HCT116 (cell line): ENCODE data around the gene MORF4L1. TPM values are rescaled to one million over a fixed set of nuclear protein-coding genes. Genes with fewer than 3 reads are reported as not detected.
A peak's percentile ranks its signal among the peaks of the same experiment; 100 is the strongest.

Experiments used
- ATAC-seq: fragments of 200-7000 bp; cut with Tn5 transposase; 2 replicates; pipeline ENCODE4 v1.9.1; 2020; ENCODE audit warnings: mild to moderate bottlenecking, moderate library complexity
- BruUV-seq: library from RNA; stranded (reverse); fragments of 400-500 nt; replicated peaks from 2 replicates; lab custom pipeline; 2021; lab: Mats Ljungman, UMichigan
- CTCF ChIA-PET: fragments of 300-600 bp; sonication (Branson Sonifier 250); formaldehyde crosslinking; loops from one replicate; lab custom pipeline; 2021; ENCODE audit warnings: antibody characterized with exemption; lab: Charles Lee
- POLR2A ChIA-PET: fragments of 300-600, 350-600 bp; sonication (Branson Sonifier 250); formaldehyde crosslinking; loops from one replicate; lab custom pipeline; 2021; ENCODE audit warnings: antibody characterized with exemption; lab: Charles Lee
- RAD21 ChIA-PET, 2 experiments: fragments of 300-600 bp; sonication (Branson Sonifier 250); formaldehyde crosslinking; loops; one replicate each; lab custom pipeline; 2023; ENCODE audit warnings: low total read pairs in 2 of 2; ENCODE audit not compliant: uncharacterized antibody in 2 of 2, unreplicated experiment in 2 of 2, low non-redundant PET in 1 of 2; lab: Charles Lee
- DNase-seq: peaks from one replicate; pipeline ENCODE4 v3.0.0-alpha.2; 2010; ENCODE audit warnings: low read depth, low spot score
- H2AFZ ChIP-seq: fragments of 200-600 bp; shearing (Covaris generic), sonication (generic); 2 replicates; pipeline ENCODE4 v1.6.1; 2017; ENCODE audit warnings: low read depth, mixed run types, mixed read lengths, antibody characterized with exemption, low read length; ENCODE audit not compliant: poor library complexity, severe bottlenecking
- H3K27ac ChIP-seq: 2 replicates; pipeline ENCODE4 v1.5.1; 2012; ENCODE audit warnings: low read depth, low read length
- H3K27me3 ChIP-seq: fragments of 200-600 bp; sonication (generic); 2 replicates; pipeline ENCODE4 v1.6.1; 2016; ENCODE audit warnings: mixed run types, low read length, mixed read lengths; ENCODE audit not compliant: insufficient read depth
- H3K36me3 ChIP-seq, 2 experiments: fragments of 200-500 bp in 1 of 2; fragments of 200-600 bp in 1 of 2; sonication (Bioruptor generic) in 1 of 2; sonication (generic) in 1 of 2; 2 replicates each; pipeline versions ENCODE4 v1.5.1 to v1.6.1; 2014 to 2016; ENCODE audit warnings: low read length in 2 of 2, inconsistent platforms in 1 of 2, mixed read lengths in 1 of 2, mixed run types in 1 of 2; ENCODE audit not compliant: insufficient read depth in 2 of 2, control insufficient read depth in 1 of 2
- H3K4me1 ChIP-seq, 2 experiments: fragments of 200-600 bp in 1 of 2; sonication (generic) in 1 of 2; 2 replicates each; pipeline versions ENCODE4 v1.5.1 to v1.6.1; 2012 to 2017; ENCODE audit warnings: low read length in 2 of 2, inconsistent platforms in 1 of 2, mild to moderate bottlenecking in 1 of 2, mixed read lengths in 1 of 2, mixed run types in 1 of 2, moderate library complexity in 1 of 2; ENCODE audit not compliant: insufficient read depth in 2 of 2, control insufficient read depth in 1 of 2
- H3K4me2 ChIP-seq: fragments of 200-600 bp; sonication (generic); 2 replicates; pipeline ENCODE4 v1.6.1; 2017; ENCODE audit warnings: mixed run types, low read length, mixed read lengths
- H3K4me3 ChIP-seq, 2 experiments: fragments of 200-600 bp in 1 of 2; sonication (generic) in 1 of 2; replicated peaks in 1 of 2; 2 replicates each; pipeline ENCODE4 v1.5.1; 2011 to 2016; ENCODE audit warnings: low read length in 2 of 2, control low read depth in 1 of 2, low read depth in 1 of 2, mild to moderate bottlenecking in 1 of 2, mixed read lengths in 1 of 2, mixed run types in 1 of 2
- H3K79me2 ChIP-seq: fragments of 200-600 bp; sonication (generic); 2 replicates; pipeline ENCODE4 v1.6.1; 2017; ENCODE audit warnings: mild to moderate bottlenecking, mixed run types, low read length, moderate library complexity, mixed read lengths; ENCODE audit not compliant: insufficient read depth
- H3K9ac ChIP-seq: fragments of 200-600 bp; sonication (generic); 2 replicates; pipeline ENCODE4 v1.6.1; 2016; ENCODE audit warnings: low read length, mixed read lengths
- H3K9me2 ChIP-seq: fragments of 200-600 bp; sonication (generic), shearing (Covaris generic); 2 replicates; pipeline ENCODE4 v1.6.1; 2017; ENCODE audit warnings: mixed run types, mild to moderate bottlenecking, moderate library complexity; ENCODE audit not compliant: insufficient read depth
- H3K9me3 ChIP-seq, 2 experiments: fragments of 200-500 bp in 1 of 2; fragments of 200-600 bp in 1 of 2; sonication (Bioruptor generic) in 1 of 2; sonication (generic) in 1 of 2; 2 replicates each; pipeline ENCODE4 v1.6.1; 2014 to 2017; ENCODE audit warnings: low read length in 2 of 2, mixed read lengths in 2 of 2, inconsistent platforms in 1 of 2, low read depth in 1 of 2, mild to moderate bottlenecking in 1 of 2, mixed run types in 1 of 2, moderate library complexity in 1 of 2; ENCODE audit not compliant: control insufficient read depth in 1 of 2, insufficient read depth in 1 of 2
- H4K20me1 ChIP-seq: fragments of 200-600 bp; sonication (generic), shearing (Covaris generic); 2 replicates; pipeline ENCODE4 v1.6.1; 2017; ENCODE audit warnings: mixed run types, mild to moderate bottlenecking, moderate library complexity; ENCODE audit not compliant: insufficient read depth
- CEBPB ChIP-seq: IDR thresholded peaks from 2 replicates; pipeline ENCODE4 v1.6.1; 2012; ENCODE audit warnings: low read depth
- EGR1 ChIP-seq: IDR thresholded peaks from 2 replicates; pipeline ENCODE4 v1.6.1; 2012; ENCODE audit warnings: low read depth
- ELF1 ChIP-seq: IDR thresholded peaks from 2 replicates; pipeline ENCODE4 v1.6.1; 2012; ENCODE audit warnings: low read depth, borderline replicate concordance
- RAD21 ChIP-seq: IDR thresholded peaks from 2 replicates; pipeline ENCODE4 v1.6.1; 2012; ENCODE audit warnings: low read depth, mild to moderate bottlenecking
- REST ChIP-seq: IDR thresholded peaks from 2 replicates; pipeline ENCODE4 v1.6.1; 2012; ENCODE audit warnings: low read depth
- SIN3A ChIP-seq: IDR thresholded peaks from 2 replicates; pipeline ENCODE4 v1.6.1; 2012; ENCODE audit warnings: low read depth
- SP1 ChIP-seq: IDR thresholded peaks from 2 replicates; pipeline ENCODE4 v1.6.1; 2012; ENCODE audit warnings: low read depth
- SRF ChIP-seq: IDR thresholded peaks from 2 replicates; pipeline ENCODE4 v1.6.1; 2012; ENCODE audit warnings: low read depth
- TCF7L2 ChIP-seq: IDR thresholded peaks from 2 replicates; pipeline ENCODE4 v1.7.0; 2011; ENCODE audit warnings: borderline replicate concordance, inconsistent platforms; ENCODE audit not compliant: insufficient read depth, insufficient read length; ENCODE audit errors: extremely low read depth
- intact Hi-C: fragments of 100-400 bp; cut with micrococcal nuclease; formaldehyde crosslinking; loops from 2 replicates; pipeline ENCODE4 v1.10.0; 2022
- total RNA-seq: library from RNA; stranded (reverse); gene quantifications from one replicate; pipeline ENCODE4 v1.2.1, GENCODE V29; 2021; ENCODE audit not compliant: unreplicated experiment
- TF ChIP-seq, protein P1 (sequence below): IDR thresholded peaks from 2 replicates; pipeline ENCODE4 v1.6.1; 2011; ENCODE audit warnings: mild to moderate bottlenecking, low read length, moderate library complexity; ENCODE audit not compliant: insufficient replicate concordance; ENCODE audit errors: extremely low read depth

MORF4L1 gene
- total RNA-seq, 1 experiment from 2014 or later: 273 TPM

DNA sequence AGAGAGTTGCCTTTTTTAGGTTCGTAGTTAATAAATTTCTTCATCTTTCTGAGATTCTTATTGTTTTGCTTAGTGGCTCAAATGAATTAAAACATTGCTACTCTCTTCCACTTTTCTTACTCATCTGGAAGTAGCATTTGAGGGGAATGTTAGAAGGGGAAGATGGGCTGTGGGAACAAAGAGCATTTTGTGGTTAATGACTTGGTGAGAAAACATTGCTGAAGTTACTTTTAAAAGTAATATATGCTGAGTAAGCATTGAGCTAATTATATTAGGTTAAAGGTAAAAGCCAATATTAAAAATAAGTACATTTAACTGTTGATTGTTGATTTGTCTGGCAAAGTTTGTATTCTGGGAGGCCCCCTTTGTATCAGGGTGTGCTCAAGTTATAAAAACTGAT is 5.7 kb downstream of the MORF4L1 start:
- ChIA-PET RAD21 (no interaction called here), CTCF (no interaction called here), POLR2A (no interaction called here)
- no peak for DNase-seq
- Histone ChIP-seq H2AFZ (no peak overlapping the region), H3K79me2 (peaks cover 100% of the 10 kb centered on the region), H3K4me2 (no peak overlapping the region), H3K27me3 (no peaks in the 10 kb centered on the region), H3K27ac (no peak overlapping the region), H3K9me3 (no peaks in the 10 kb centered on the region), H3K36me3 (peaks cover 12 to 21% of the 10 kb centered on the region in 2 experiments; a peak in 3 of 4 replicates), H3K9me2 (no peaks in the 10 kb centered on the region), H4K20me1 (peaks cover 67% of the 10 kb centered on the region), H3K4me1 (peaks cover 29 to 55% of the 10 kb centered on the region in 2 experiments), H3K4me3 (no peak overlapping the region), H3K9ac (no peak overlapping the region)
- no peak for ATAC-seq
- intact Hi-C loops: no loop called here
- BruUV-seq: no TSS peak
- no peak for TF ChIP-seq SP1

DNA sequence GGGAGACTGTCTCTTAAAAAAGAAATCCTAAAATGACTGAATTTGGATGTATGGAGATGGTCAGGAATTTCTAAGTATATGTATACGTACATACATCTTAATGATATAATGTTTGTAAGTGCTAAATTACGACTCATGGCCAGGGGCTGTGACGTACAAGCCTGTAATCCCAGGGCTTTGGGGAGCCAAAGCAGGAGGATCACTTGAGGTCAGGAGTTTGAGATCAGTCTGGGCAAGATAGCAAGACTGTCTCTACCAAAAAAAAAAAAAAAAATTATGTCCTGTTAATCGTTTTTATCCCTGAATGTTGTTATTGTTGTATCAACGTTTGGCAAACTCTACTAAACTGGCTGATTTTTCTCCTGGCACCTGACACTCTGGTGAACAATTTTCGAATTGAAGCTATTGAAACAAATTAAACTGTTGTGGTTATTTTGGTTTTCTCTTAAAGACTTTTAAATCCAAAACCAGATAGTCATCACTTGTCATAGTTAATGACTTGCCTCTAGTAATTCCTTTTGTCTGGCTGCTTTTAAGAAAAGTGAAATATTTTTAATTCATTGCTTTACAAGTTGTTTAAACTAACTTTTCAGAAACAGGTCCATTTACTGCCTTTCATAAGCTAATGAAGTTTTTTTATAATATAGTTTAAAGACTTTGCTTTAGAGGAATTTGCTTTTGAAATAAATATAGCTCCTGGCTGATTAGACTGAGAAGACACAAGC is 7.0 kb downstream of the MORF4L1 start:
- ATAC-seq (no peak), DNase-seq (no peak)
- no TSS peak for BruUV-seq
- ChIA-PET CTCF (interaction anchor here (0.7 to 1.2 kb wide), 2 partner anchors 127 to 305 kb away, joined by 3 read pairs; no protein-coding TSS in a partner anchor), POLR2A (interaction anchor here (0.6 kb wide), 1 partner anchor 28 kb away, joined by 3 read pairs; no protein-coding TSS in a partner anchor), RAD21 (no interaction called here)
- peak overlapping the region; percentile 18; the same call in 1 of the 2 replicates for H3K4me2 ChIP-seq
- intact Hi-C loops: no loop called here
- H3K9me2 ChIP-seq: no peaks in the 10 kb centered on the region
- peaks cover 28 to 53% of the 10 kb centered on the region in 2 experiments for H3K4me1 ChIP-seq
- H3K9ac ChIP-seq: no peak overlapping the region
- peaks cover 17 to 21% of the 10 kb centered on the region in 2 experiments for H3K36me3 ChIP-seq
- peaks cover 100% of the 10 kb centered on the region for H3K79me2 ChIP-seq
- H3K27me3 ChIP-seq: no peaks in the 10 kb centered on the region
- no peak overlapping the region for H3K4me3 ChIP-seq
- no peak overlapping the region for H3K27ac ChIP-seq
- H2AFZ ChIP-seq: no peak overlapping the region
- TF ChIP-seq SRF (no peak), EGR1 (no peak), ELF1 (no peak), CEBPB (no peak), SIN3A (no peak), TCF7L2 (no peak), RAD21 (no peak), SP1 (no peak), REST (no peak)
- TF ChIP-seq, protein P1, sequence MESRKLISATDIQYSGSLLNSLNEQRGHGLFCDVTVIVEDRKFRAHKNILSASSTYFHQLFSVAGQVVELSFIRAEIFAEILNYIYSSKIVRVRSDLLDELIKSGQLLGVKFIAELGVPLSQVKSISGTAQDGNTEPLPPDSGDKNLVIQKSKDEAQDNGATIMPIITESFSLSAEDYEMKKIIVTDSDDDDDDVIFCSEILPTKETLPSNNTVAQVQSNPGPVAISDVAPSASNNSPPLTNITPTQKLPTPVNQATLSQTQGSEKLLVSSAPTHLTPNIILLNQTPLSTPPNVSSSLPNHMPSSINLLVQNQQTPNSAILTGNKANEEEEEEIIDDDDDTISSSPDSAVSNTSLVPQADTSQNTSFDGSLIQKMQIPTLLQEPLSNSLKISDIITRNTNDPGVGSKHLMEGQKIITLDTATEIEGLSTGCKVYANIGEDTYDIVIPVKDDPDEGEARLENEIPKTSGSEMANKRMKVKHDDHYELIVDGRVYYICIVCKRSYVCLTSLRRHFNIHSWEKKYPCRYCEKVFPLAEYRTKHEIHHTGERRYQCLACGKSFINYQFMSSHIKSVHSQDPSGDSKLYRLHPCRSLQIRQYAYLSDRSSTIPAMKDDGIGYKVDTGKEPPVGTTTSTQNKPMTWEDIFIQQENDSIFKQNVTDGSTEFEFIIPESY: no peak
- no peaks in the 10 kb centered on the region for H3K9me3 ChIP-seq
- H4K20me1 ChIP-seq: peaks cover 69% of the 10 kb centered on the region
